GM12878 (cell line): ENCODE measurements around the gene AP4E1. TPM values are rescaled to one million over a fixed set of nuclear protein-coding genes. Genes with fewer than 3 reads are reported as not detected.

ENCODE experiments used
- ATAC-seq: fragments of 200-7000 bp; cut with Tn5 transposase; 3 replicates; pipeline ENCODE4 v1.9.1; 2020; ENCODE audit warnings: mild to moderate bottlenecking, moderate library complexity
- BruUV-seq: library from RNA; stranded (reverse); fragments of 400-500 nt; replicated peaks from 2 replicates; lab custom pipeline; 2021; lab: Mats Ljungman, UMichigan
- CTCF ChIA-PET: fragments of 300-600 bp; sonication (Branson Sonifier 250); formaldehyde crosslinking; extraction: SDS; loops from one replicate; lab custom pipeline; 2021; ENCODE audit warnings: inconsistent platforms; lab: Yijun Ruan, JAX
- POLR2A ChIA-PET: fragments of 350-600 bp; formaldehyde crosslinking; extraction: SDS; loops from one replicate; lab custom pipeline; 2021; ENCODE audit warnings: inconsistent platforms; lab: Charles Lee
- RAD21 ChIA-PET: fragments of 300-600 bp; sonication (Branson Sonifier 250); formaldehyde crosslinking; loops from one replicate; lab custom pipeline; 2023; ENCODE audit warnings: antibody characterized with exemption; ENCODE audit not compliant: unreplicated experiment; lab: Charles Lee
- SMC1A ChIA-PET: fragments of 300-600 bp; sonication (Branson Sonifier 250); formaldehyde crosslinking; loops from one replicate; lab custom pipeline; 2023; ENCODE audit not compliant: unreplicated experiment, uncharacterized antibody; lab: Charles Lee
- DNase-seq: peaks from one replicate; pipeline ENCODE4 v3.0.0-alpha.2; 2011; ENCODE audit warnings: low read depth, low spot score
- FAIRE-seq: peaks from 3 replicates; lab custom pipeline; 2011; peaks lifted over from hg19 to GRCh38; lab: Jason Lieb, UNC
- H2AFZ ChIP-seq: 2 replicates; pipeline ENCODE4 v1.6.0; 2011; ENCODE audit warnings: low read depth, low read length, control low read depth; ENCODE audit not compliant: control insufficient read depth
- H3K27ac ChIP-seq: 2 replicates; pipeline ENCODE4 v1.5.1; 2011; ENCODE audit warnings: control low read depth; ENCODE audit not compliant: control insufficient read depth, insufficient read depth
- H3K27me3 ChIP-seq, 2 experiments: replicated peaks in 1 of 2; 2 replicates each; pipeline versions ENCODE4 v1.6.0 to v1.6.1; 2011; ENCODE audit warnings: low read length in 1 of 2; ENCODE audit not compliant: control insufficient read depth in 2 of 2, insufficient read depth in 2 of 2
- H3K36me3 ChIP-seq, 2 experiments: 2 replicates each; pipeline ENCODE4 v1.5.1; 2011; ENCODE audit warnings: low read length in 1 of 2; ENCODE audit not compliant: control insufficient read depth in 2 of 2, insufficient read depth in 2 of 2
- H3K4me1 ChIP-seq: 2 replicates; pipeline ENCODE4 v1.6.1; 2011; ENCODE audit warnings: mild to moderate bottlenecking, low read length, moderate library complexity, mixed read lengths; ENCODE audit not compliant: control insufficient read depth, insufficient read depth
- H3K4me2 ChIP-seq: 2 replicates; pipeline ENCODE4 v1.6.0; 2011; ENCODE audit warnings: control low read depth; ENCODE audit not compliant: control insufficient read depth, insufficient read depth
- H3K4me3 ChIP-seq: fragments of 200-600 bp; sonication (generic); 2 replicates; pipeline ENCODE4 v1.5.1; 2016
- H3K79me2 ChIP-seq: 2 replicates; pipeline ENCODE4 v1.6.0; 2011; ENCODE audit warnings: low read length; ENCODE audit not compliant: control insufficient read depth, insufficient read depth
- H3K9ac ChIP-seq: 2 replicates; pipeline ENCODE4 v1.8.0; 2011; ENCODE audit warnings: low read length, control low read depth, mixed read lengths; ENCODE audit not compliant: control insufficient read depth, insufficient read depth
- H3K9me3 ChIP-seq: replicated peaks from 3 replicates; pipeline ENCODE4 v1.5.1; 2011; ENCODE audit warnings: mild to moderate bottlenecking, low read length; ENCODE audit not compliant: control insufficient read depth, insufficient read depth
- H4K20me1 ChIP-seq: 2 replicates; pipeline ENCODE4 v1.6.0; 2011; ENCODE audit not compliant: control insufficient read depth, insufficient read depth
- LARP7 ChIP-seq: fragments of 450-650 bp; IDR thresholded peaks from 2 replicates; pipeline ENCODE4 v1.6.1; 2017; ENCODE audit warnings: mild to moderate bottlenecking
- RAD21 ChIP-seq: IDR thresholded peaks from 2 replicates; pipeline ENCODE4 v1.6.1; 2011; ENCODE audit warnings: mild to moderate bottlenecking, low read depth, low read length, moderate library complexity; ENCODE audit not compliant: insufficient read depth
- STAT3 ChIP-seq: IDR thresholded peaks from 2 replicates; pipeline ENCODE4 v1.6.1; 2011; ENCODE audit warnings: low read depth, low read length, improper control_type of control experiment
- WGBS: methylation state at CpG from one replicate; pipeline ENCODE4 v1.1.6; 2016; ENCODE audit warnings: low lambda C conversion rate; ENCODE audit not compliant: insufficient replicate concordance, insufficient coverage; ENCODE audit errors: missing lambda C conversion rate; 5-methylcytosine and 5-hydroxymethylcytosine counted together
- in situ Hi-C: fragments of 300-500 bp; cut with MboI; formaldehyde crosslinking; loops from 9 replicates; pipeline ENCODE4 v1.14.3; 2018; ENCODE audit warnings: mixed read lengths
- intact Hi-C: fragments of 100-400 bp; cut with micrococcal nuclease; formaldehyde crosslinking; loops from one replicate; pipeline ENCODE4 v1.14.2; 2022; ENCODE audit not compliant: unreplicated experiment
- polyA plus RNA-seq, 11 experiments: library from polyadenylated mRNA; depleted of rRNA in 4 of 11; unstranded in 6 of 11; stranded (reverse) in 5 of 11; fragments of >200 nt; fragmentation: Nextera tagmentation in 4 of 11; fragmentation: Illumina TruSeq in 1 of 11; extraction: Ambion mirVana in 4 of 11; extraction: Trizol in 1 of 11; gene quantifications; 1 replicate in 1 of 11; 2 replicates in 10 of 11; pipeline versions ENCODE4 v1.2.1 to v1.2.3, GENCODE V29; 2011 to 2016; ENCODE audit warnings: inconsistent platforms in 2 of 11, missing spikeins in 2 of 11, low read depth in 1 of 11
- total RNA-seq, 4 experiments: library from RNA; depleted of rRNA in 3 of 4; stranded (reverse); fragments of >200 nt in 3 of 4; fragmentation: Illumina TruSeq in 1 of 4; extraction: Trizol in 1 of 4; gene quantifications; 2 replicates each; pipeline versions ENCODE4 v1.2.1 to v1.2.3, GENCODE V29; 2013 to 2021
- TF ChIP-seq, protein P1 (sequence below), 3 experiments: IDR thresholded peaks in 2 of 3; conservative IDR thresholded peaks in 1 of 3; 2 replicates each; pipeline ENCODE4 v1.5.1; 2011; ENCODE audit warnings: low read depth in 3 of 3, low read length in 3 of 3, mild to moderate bottlenecking in 3 of 3, control low read depth in 2 of 3, moderate library complexity in 2 of 3, inconsistent platforms in 1 of 3, mixed read lengths in 1 of 3; ENCODE audit not compliant: control insufficient read depth in 2 of 3, insufficient read depth in 1 of 3; ENCODE audit errors: extremely low read depth in 1 of 3
- TF ChIP-seq, protein P2 (sequence below): IDR thresholded peaks from 2 replicates; pipeline ENCODE4 v1.6.1; 2011; ENCODE audit warnings: low read depth, low read length, improper control_type of control experiment, borderline replicate concordance

The AP4E1 gene
- total and polyA plus RNA-seq, 10 of the 15 experiments (the other 5 are each of a cell fraction or from before 2014, with no cell fraction given): 1.2 to 11.4 (median 6.7) TPM

DNA sequence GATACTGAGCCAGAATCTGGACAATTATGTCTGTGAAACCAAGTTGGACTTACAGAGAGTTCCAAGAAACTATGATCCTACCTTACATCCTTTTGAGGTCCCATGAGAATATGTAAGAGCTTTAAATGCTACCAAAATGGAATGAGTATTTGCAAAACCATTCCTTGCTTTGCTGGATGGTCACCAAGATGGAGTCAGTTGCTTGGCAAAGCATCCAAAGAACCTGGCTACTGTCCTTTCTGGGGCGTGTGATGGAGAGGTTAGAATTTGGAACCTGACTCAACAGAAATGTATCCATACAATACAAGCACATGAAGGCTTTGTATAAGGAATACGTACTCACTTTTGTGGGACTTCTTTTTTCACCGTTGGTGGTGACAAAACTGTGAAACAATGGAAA lies 36.2 kb downstream of the AP4E1 start:
- DNase-seq (no peak), ATAC-seq (no peak), FAIRE-seq (no peak)
- Histone ChIP-seq H3K4me3 (no peak overlapping the region), H3K27ac (no peak overlapping the region), H3K4me2 (no peak overlapping the region), H3K9ac (no peak overlapping the region), H4K20me1 (no peaks in the 10 kb centered on the region), H3K27me3 (no peaks in the 10 kb centered on the region), H3K9me3 (no peaks in the 10 kb centered on the region), H3K79me2 (no peaks in the 10 kb centered on the region), H3K4me1 (no peaks in the 10 kb centered on the region), H3K36me3 (no peaks in the 10 kb centered on the region; a peak in 1 of 4 replicates), H2AFZ (no peak overlapping the region)
- no TSS peak for BruUV-seq
- RAD21 ChIA-PET: interaction anchor here (0.7 kb wide), 1 partner anchor 1190 kb away, joined by 3 read pairs; no protein-coding TSS in a partner anchor
- CTCF ChIA-PET: interaction anchor here (1.3 to 1.8 kb wide), 3 partner anchors 15 to 248 kb away, joined by 4 to 6 read pairs (median 4); no protein-coding TSS in a partner anchor
- intact Hi-C loops (no loop called here), in situ Hi-C loops (no loop called here)
- POLR2A ChIA-PET: no interaction called here
- WGBS: 83% methylated on average over 3 of the region's 3 CpGs
- SMC1A ChIA-PET: no interaction called here
- TF ChIP-seq, protein P1, sequence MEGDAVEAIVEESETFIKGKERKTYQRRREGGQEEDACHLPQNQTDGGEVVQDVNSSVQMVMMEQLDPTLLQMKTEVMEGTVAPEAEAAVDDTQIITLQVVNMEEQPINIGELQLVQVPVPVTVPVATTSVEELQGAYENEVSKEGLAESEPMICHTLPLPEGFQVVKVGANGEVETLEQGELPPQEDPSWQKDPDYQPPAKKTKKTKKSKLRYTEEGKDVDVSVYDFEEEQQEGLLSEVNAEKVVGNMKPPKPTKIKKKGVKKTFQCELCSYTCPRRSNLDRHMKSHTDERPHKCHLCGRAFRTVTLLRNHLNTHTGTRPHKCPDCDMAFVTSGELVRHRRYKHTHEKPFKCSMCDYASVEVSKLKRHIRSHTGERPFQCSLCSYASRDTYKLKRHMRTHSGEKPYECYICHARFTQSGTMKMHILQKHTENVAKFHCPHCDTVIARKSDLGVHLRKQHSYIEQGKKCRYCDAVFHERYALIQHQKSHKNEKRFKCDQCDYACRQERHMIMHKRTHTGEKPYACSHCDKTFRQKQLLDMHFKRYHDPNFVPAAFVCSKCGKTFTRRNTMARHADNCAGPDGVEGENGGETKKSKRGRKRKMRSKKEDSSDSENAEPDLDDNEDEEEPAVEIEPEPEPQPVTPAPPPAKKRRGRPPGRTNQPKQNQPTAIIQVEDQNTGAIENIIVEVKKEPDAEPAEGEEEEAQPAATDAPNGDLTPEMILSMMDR (IDR thresholded peaks at IDR 0.05 in 2 of 3, conservative IDR thresholded peaks at IDR 0.05 in 1 of 3; ENCODE audit: control insufficient read depth in 2 of 3, extremely low read depth in 1 of 3, insufficient read depth in 1 of 3, low read depth in 3 of 3, low read length in 3 of 3): no peak
- no peak for TF ChIP-seq RAD21
- no peak for TF ChIP-seq LARP7
- no peak for TF ChIP-seq STAT3
- TF ChIP-seq, protein P2, sequence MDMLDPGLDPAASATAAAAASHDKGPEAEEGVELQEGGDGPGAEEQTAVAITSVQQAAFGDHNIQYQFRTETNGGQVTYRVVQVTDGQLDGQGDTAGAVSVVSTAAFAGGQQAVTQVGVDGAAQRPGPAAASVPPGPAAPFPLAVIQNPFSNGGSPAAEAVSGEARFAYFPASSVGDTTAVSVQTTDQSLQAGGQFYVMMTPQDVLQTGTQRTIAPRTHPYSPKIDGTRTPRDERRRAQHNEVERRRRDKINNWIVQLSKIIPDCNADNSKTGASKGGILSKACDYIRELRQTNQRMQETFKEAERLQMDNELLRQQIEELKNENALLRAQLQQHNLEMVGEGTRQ: no peak
